HG02884 (cell line): ENCODE results near the gene COX8C.
"Not testable (repeated sequence)": the region's sequence is repeated elsewhere in the genome, so short reads cannot be mapped to it uniquely, and the experiment has no call there.

Experiments used
- ATAC-seq: cut with Tn5 transposase; IDR thresholded peaks from one replicate; pipeline ENCODE4 v1.9.1; 2021; ENCODE audit warnings: mild to moderate bottlenecking, moderate library complexity; ENCODE audit not compliant: unreplicated experiment

COX8C gene

GRCh38 chr14:93368996-93369712, 22.2 kb downstream of the COX8C start:
- no peak for ATAC-seq

- ATAC-seq = peak; percentile 93
Measured at GRCh38 chr14:93369713-93370266, 22.8 kb downstream of the COX8C start.

- peak; percentile 94 for ATAC-seq
Measured at GRCh38 chr14:93375673-93376156, 28.7 kb downstream of the COX8C start.

GRCh38 chr14:93379831-93380230, 32.8 kb downstream of the COX8C start:
- no peak for ATAC-seq

- ATAC-seq = peak; percentile 74
Measured at GRCh38 chr14:93381644-93382043, 34.7 kb downstream of the COX8C start.

- not testable (repeated sequence) for ATAC-seq
Measured at GRCh38 chr14:93384256-93384655, 37.3 kb downstream of the COX8C start.

- no peak for ATAC-seq
Measured at GRCh38 chr14:93395231-93395630, 48.2 kb downstream of the COX8C start.

- no peak for ATAC-seq
Measured at GRCh38 chr14:93396456-93396855, 49.5 kb downstream of the COX8C start.
